HG03095 (cell line): Measurements from ENCODE around the gene CEP72.

Experiments used
- ATAC-seq: cut with Tn5 transposase; IDR thresholded peaks from one replicate; pipeline ENCODE4 v1.9.1; 2021; ENCODE audit warnings: moderate library complexity; ENCODE audit not compliant: unreplicated experiment

CEP72 gene

GRCh38 chr5:635306-636055 is 23.3 kb downstream of the CEP72 start:
- ATAC-seq: no peak

- no peak for ATAC-seq
Observed at GRCh38 chr5:636951-637350, 24.8 kb downstream of the CEP72 start.

- ATAC-seq: no peak
Observed at GRCh38 chr5:637581-638450, 25.7 kb downstream of the CEP72 start.

- ATAC-seq: no peak
Observed at GRCh38 chr5:638501-639252, 26.5 kb downstream of the CEP72 start.

- ATAC-seq: no peak
Observed at GRCh38 chr5:639253-639530, 27.1 kb downstream of the CEP72 start.

GRCh38 chr5:639584-640213 is 27.6 kb downstream of the CEP72 start:
- no peak for ATAC-seq

- no peak for ATAC-seq
Observed at GRCh38 chr5:640461-641330, 28.6 kb downstream of the CEP72 start.

- no peak for ATAC-seq
Observed at GRCh38 chr5:641331-641765, 29.2 kb downstream of the CEP72 start.

- no peak for ATAC-seq
Observed at GRCh38 chr5:642481-642880, 30.3 kb downstream of the CEP72 start.

- ATAC-seq: peak; percentile 34
Observed at GRCh38 chr5:643351-643801, 31.2 kb downstream of the CEP72 start.

- ATAC-seq: peak; percentile 78
Observed at GRCh38 chr5:643811-644271, 31.7 kb downstream of the CEP72 start.

- no peak for ATAC-seq
Observed at GRCh38 chr5:644509-644908, 32.4 kb downstream of the CEP72 start.

GRCh38 chr5:644971-645370 is 32.8 kb downstream of the CEP72 start:
- no peak for ATAC-seq

- no peak for ATAC-seq
Observed at GRCh38 chr5:645421-645820, 33.3 kb downstream of the CEP72 start.

GRCh38 chr5:646396-647201 is 34.5 kb downstream of the CEP72 start:
- ATAC-seq: no peak

GRCh38 chr5:647311-647710 is 35.2 kb downstream of the CEP72 start:
- ATAC-seq: no peak

- ATAC-seq: no peak
Observed at GRCh38 chr5:647727-648126, 35.6 kb downstream of the CEP72 start.

GRCh38 chr5:651296-652022 is 39.3 kb downstream of the CEP72 start:
- ATAC-seq: no peak
